GM04504 (cell line): ENCODE data around the gene GLI2.

Experiments
- DNase-seq: peaks from one replicate; pipeline ENCODE4 v3.0.0-alpha.2; 2012; ENCODE audit warnings: low read depth

GLI2 gene

GRCh38 chr2:120738117-120738516 lies 2.4 kb downstream of the GLI2 start:
- no peak for DNase-seq

GRCh38 chr2:120738786-120739437 lies 3.2 kb downstream of the GLI2 start:
- no peak for DNase-seq

GRCh38 chr2:120739438-120740090 lies 3.9 kb downstream of the GLI2 start:
- DNase-seq, result no peak

- no peak for DNase-seq
These were observed 4.7 kb downstream of the GLI2 start for GRCh38 chr2:120740375-120740764.

GRCh38 chr2:120740765-120741524 lies 5.3 kb downstream of the GLI2 start:
- no peak for DNase-seq

- DNase-seq, result no peak
These were observed 6.2 kb downstream of the GLI2 start for GRCh38 chr2:120741571-120742561.

- no peak for DNase-seq
These were observed 8.0 kb downstream of the GLI2 start for GRCh38 chr2:120743657-120744056.

GRCh38 chr2:120744817-120745216 lies 9.1 kb downstream of the GLI2 start:
- DNase-seq, result no peak

- no peak for DNase-seq
These were observed 9.9 kb downstream of the GLI2 start for GRCh38 chr2:120745420-120746111.

- DNase-seq, result no peak
These were observed 10.5 kb downstream of the GLI2 start for GRCh38 chr2:120746144-120746543.

GRCh38 chr2:120747281-120747680 lies 11.6 kb downstream of the GLI2 start:
- DNase-seq, result no peak

GRCh38 chr2:120747706-120748105 lies 12.0 kb downstream of the GLI2 start:
- no peak for DNase-seq

GRCh38 chr2:120748310-120748709 lies 12.6 kb downstream of the GLI2 start:
- DNase-seq, result no peak

GRCh38 chr2:120748741-120749140 lies 13.1 kb downstream of the GLI2 start:
- DNase-seq, result no peak

- DNase-seq, result no peak
These were observed 14.1 kb downstream of the GLI2 start for GRCh38 chr2:120749506-120750431.

- DNase-seq, result no peak
These were observed 15.0 kb downstream of the GLI2 start for GRCh38 chr2:120750488-120751210.

GRCh38 chr2:120751553-120751952 lies 15.9 kb downstream of the GLI2 start:
- DNase-seq, result no peak

GRCh38 chr2:120754067-120754960 lies 18.6 kb downstream of the GLI2 start:
- no peak for DNase-seq
